H1 (cell line): ENCODE measurements around the gene NODAL. TPM values are rescaled to one million over a fixed set of nuclear protein-coding genes. Genes with fewer than 3 reads are reported as not detected.

Source experiments
- CTCF ChIA-PET: fragments of 300-600 bp; sonication (Branson Sonifier 250); formaldehyde crosslinking; loops from one replicate; lab custom pipeline; 2021; ENCODE audit not compliant: partially characterized antibody; lab: Charles Lee
- POLR2A ChIA-PET: fragments of 300-600 bp; sonication (Branson Sonifier 250); formaldehyde crosslinking; loops from one replicate; lab custom pipeline; 2021; ENCODE audit warnings: inconsistent platforms; ENCODE audit not compliant: partially characterized antibody; lab: Charles Lee
- DNase-seq, 2 experiments: peaks; one replicate each; pipeline versions ENCODE4 v3.0.0 to v3.0.0-alpha.2; 2010 to 2022; ENCODE audit warnings: low spot score in 2 of 2, low read depth in 1 of 2, mixed read lengths in 1 of 2
- FAIRE-seq: peaks from 2 replicates; lab custom pipeline; 2011; peaks lifted over from hg19 to GRCh38; lab: Jason Lieb, UNC
- H2AFZ ChIP-seq: 2 replicates; pipeline ENCODE4 v1.8.1; 2012; ENCODE audit warnings: low read length, inconsistent platforms
- H2AK5ac ChIP-seq: 2 replicates; pipeline ENCODE4 v1.6.1; 2013; ENCODE audit warnings: low read depth, low read length
- H2BK120ac ChIP-seq: replicated peaks from 2 replicates; pipeline ENCODE3; 2013; ENCODE audit warnings: low read depth, low read length, inconsistent platforms
- H2BK12ac ChIP-seq: 2 replicates; pipeline ENCODE4 v1.6.1; 2013; ENCODE audit warnings: low read depth, low read length
- H2BK15ac ChIP-seq: 2 replicates; pipeline ENCODE4 v1.6.1; 2013; ENCODE audit warnings: low read length
- H2BK20ac ChIP-seq: 2 replicates; pipeline ENCODE4 v1.6.1; 2013; ENCODE audit warnings: low read length
- H2BK5ac ChIP-seq: 2 replicates; pipeline ENCODE4 v1.6.1; 2013; ENCODE audit warnings: low read depth, low read length
- H3K14ac ChIP-seq: 2 replicates; pipeline ENCODE4 v1.6.1; 2013; ENCODE audit warnings: inconsistent platforms; ENCODE audit not compliant: insufficient read length
- H3K18ac ChIP-seq: 2 replicates; pipeline ENCODE4 v1.6.1; 2013; ENCODE audit warnings: low read length; ENCODE audit errors: extremely low read depth
- H3K23ac ChIP-seq: 2 replicates; pipeline ENCODE4 v1.6.1; 2013; ENCODE audit warnings: inconsistent platforms; ENCODE audit not compliant: insufficient read length
- H3K23me2 ChIP-seq: 2 replicates; pipeline ENCODE4 v1.6.1; 2013; ENCODE audit warnings: low read depth, low read length
- H3K27ac ChIP-seq: 2 replicates; pipeline ENCODE4 v1.6.1; 2011; ENCODE audit warnings: low read depth, low read length, inconsistent platforms
- H3K27me3 ChIP-seq, 4 experiments: replicated peaks in 1 of 4; 1 replicate in 1 of 4; 2 replicates in 3 of 4; pipeline versions ENCODE4 v1.6.1 to v1.8.1; 2011 to 2013; ENCODE audit warnings: low read length in 3 of 4, mild to moderate bottlenecking in 3 of 4, inconsistent platforms in 2 of 4, mixed read lengths in 2 of 4, moderate library complexity in 1 of 4; ENCODE audit not compliant: control insufficient read depth in 3 of 4, insufficient read depth in 3 of 4; ENCODE audit errors: extremely low read depth in 1 of 4
- H3K36me3 ChIP-seq, 4 experiments: 2 replicates each; pipeline versions ENCODE4 v1.6.1 to v1.8.1; 2011 to 2013; ENCODE audit warnings: mild to moderate bottlenecking in 4 of 4, low read length in 3 of 4, moderate library complexity in 2 of 4, control low read depth in 1 of 4, inconsistent platforms in 1 of 4; ENCODE audit not compliant: insufficient read depth in 4 of 4, control insufficient read depth in 2 of 4
- H3K4ac ChIP-seq: replicated peaks from 2 replicates; pipeline ENCODE3; 2013; ENCODE audit warnings: low read length, low read depth, mixed read lengths, inconsistent platforms; ENCODE audit not compliant: insufficient read length
- H3K4me1 ChIP-seq, 4 experiments: replicated peaks in 1 of 4; 1 replicate in 1 of 4; 2 replicates in 3 of 4; pipeline versions ENCODE4 v1.6.1 to v1.8.1; 2011 to 2013; ENCODE audit warnings: low read length in 3 of 4, inconsistent platforms in 2 of 4, mixed read lengths in 1 of 4; ENCODE audit not compliant: insufficient read depth in 4 of 4, control insufficient read depth in 3 of 4
- H3K4me2 ChIP-seq, 2 experiments: 2 replicates each; pipeline versions ENCODE4 v1.6.1 to v1.8.1; 2011 to 2013; ENCODE audit warnings: low read depth in 2 of 2, low read length in 2 of 2, control low read depth in 1 of 2, inconsistent platforms in 1 of 2, mild to moderate bottlenecking in 1 of 2; ENCODE audit not compliant: insufficient read depth in 1 of 2
- H3K4me3 ChIP-seq, 4 experiments: fragments of 200-600, 300-600 bp in 1 of 4; sonication (generic), shearing (Covaris generic), sonication (Bioruptor Twin) in 1 of 4; 2 replicates each; pipeline versions ENCODE4 v1.5.1 to v1.8.1; 2011 to 2016; ENCODE audit warnings: low read length in 4 of 4, low read depth in 3 of 4, control low read depth in 2 of 4, inconsistent platforms in 2 of 4, mild to moderate bottlenecking in 2 of 4, mixed read lengths in 1 of 4, moderate library complexity in 1 of 4; ENCODE audit not compliant: insufficient read depth in 2 of 4; ENCODE audit errors: extremely low read depth in 1 of 4
- H3K56ac ChIP-seq: replicated peaks from 2 replicates; pipeline ENCODE3; 2013; ENCODE audit warnings: low read depth, mild to moderate bottlenecking, mixed read lengths, low read length, inconsistent platforms; ENCODE audit not compliant: insufficient read length
- H3K79me1 ChIP-seq: 2 replicates; pipeline ENCODE4 v1.6.1; 2013; ENCODE audit warnings: low read depth, low read length, control low read depth
- H3K79me2 ChIP-seq, 2 experiments: 2 replicates each; pipeline versions ENCODE4 v1.6.1 to v1.8.1; 2012 to 2013; ENCODE audit warnings: low read length in 2 of 2, mild to moderate bottlenecking in 2 of 2, inconsistent platforms in 1 of 2; ENCODE audit not compliant: insufficient read depth in 2 of 2, control insufficient read depth in 1 of 2
- H3K9ac ChIP-seq, 4 experiments: replicated peaks in 1 of 4; 1 replicate in 1 of 4; 2 replicates in 3 of 4; pipeline versions ENCODE4 v1.6.1 to v1.8.1; 2011 to 2013; ENCODE audit warnings: low read depth in 3 of 4, low read length in 3 of 4, control low read depth in 2 of 4, mild to moderate bottlenecking in 2 of 4, moderate library complexity in 2 of 4, inconsistent platforms in 1 of 4; ENCODE audit errors: extremely low read depth in 1 of 4
- H3K9me3 ChIP-seq, 2 experiments: 2 replicates each; pipeline versions ENCODE4 v1.6.1 to v1.8.1; 2012 to 2013; ENCODE audit warnings: mild to moderate bottlenecking in 2 of 2, moderate library complexity in 2 of 2, control low read depth in 1 of 2, inconsistent platforms in 1 of 2, low read depth in 1 of 2, low read length in 1 of 2, mixed read lengths in 1 of 2; ENCODE audit not compliant: insufficient read depth in 2 of 2
- H4K20me1 ChIP-seq, 2 experiments: replicated peaks in 1 of 2; 2 replicates each; pipeline versions ENCODE3 to v1.8.1; 2011 to 2013; ENCODE audit warnings: inconsistent platforms in 2 of 2, low read length in 2 of 2, mild to moderate bottlenecking in 1 of 2; ENCODE audit not compliant: insufficient read depth in 2 of 2, control insufficient read depth in 1 of 2
- H4K5ac ChIP-seq: 2 replicates; pipeline ENCODE4 v1.6.1; 2013; ENCODE audit warnings: low read length, low read depth, mixed read lengths, inconsistent platforms; ENCODE audit not compliant: insufficient read length
- H4K8ac ChIP-seq: 2 replicates; pipeline ENCODE4 v1.8.0; 2013; ENCODE audit warnings: mild to moderate bottlenecking, moderate library complexity, low read length, inconsistent platforms; ENCODE audit not compliant: insufficient read depth; ENCODE audit errors: extremely low read depth
- H4K91ac ChIP-seq: replicated peaks from 2 replicates; pipeline ENCODE3; 2013; ENCODE audit warnings: low read length, mixed read lengths, inconsistent platforms; ENCODE audit not compliant: insufficient read length
- BACH1 ChIP-seq: IDR thresholded peaks from 2 replicates; pipeline ENCODE4 v1.6.1; 2012; ENCODE audit warnings: low read length, improper control_type of control experiment
- CBX5 ChIP-seq: fragments of 300-800, 300-1000 bp; sonication (generic); IDR thresholded peaks from 2 replicates; pipeline ENCODE4 v1.7.1; 2016; ENCODE audit warnings: antibody characterized with exemption, low read length, low read depth
- HDAC2 ChIP-seq, 2 experiments: fragments of 300-600 bp in 1 of 2; sonication (generic) in 1 of 2; IDR thresholded peaks; 2 replicates each; pipeline ENCODE4 v1.6.1; 2011 to 2012; ENCODE audit warnings: low read depth in 2 of 2, low read length in 2 of 2, mild to moderate bottlenecking in 2 of 2, moderate library complexity in 2 of 2, borderline replicate concordance in 1 of 2, inconsistent platforms in 1 of 2
- NANOG ChIP-seq: IDR thresholded peaks from 2 replicates; pipeline ENCODE4 v1.6.1; 2011; ENCODE audit warnings: low read length, low read depth, mild to moderate bottlenecking, inconsistent platforms; ENCODE audit not compliant: insufficient read depth, poor library complexity, severe bottlenecking
- POLR2AphosphoS5 ChIP-seq: IDR thresholded peaks from 2 replicates; pipeline ENCODE4 v1.6.1; 2011; ENCODE audit warnings: low read depth, low read length
- RFX5 ChIP-seq: IDR thresholded peaks from 2 replicates; pipeline ENCODE4 v1.6.1; 2011; ENCODE audit warnings: low read depth, low read length, improper control_type of control experiment, borderline replicate concordance
- RNF2 ChIP-seq: fragments of 200-900, 300-1000 bp; sonication (generic); IDR thresholded peaks from 2 replicates; pipeline ENCODE4 v1.7.1; 2016; ENCODE audit warnings: borderline replicate concordance, low read depth, mild to moderate bottlenecking, antibody characterized with exemption, low read length; ENCODE audit not compliant: poor library complexity, severe bottlenecking; ENCODE audit errors: missing control alignments
- SIX5 ChIP-seq: IDR thresholded peaks from 2 replicates; pipeline ENCODE4 v1.6.1; 2011; ENCODE audit warnings: mild to moderate bottlenecking, low read depth, low read length
- TCF12 ChIP-seq: IDR thresholded peaks from 2 replicates; pipeline ENCODE4 v1.6.1; 2011; ENCODE audit warnings: low read depth, mild to moderate bottlenecking, low read length
- whole genome bisulfite sequencing, 2 experiments: shearing (Covaris generic) in 1 of 2; methylation state at CpG; one replicate each; pipeline versions ENCODE4 v1.1.6 to v1.1.7; 2013 to 2015; ENCODE audit warnings: low lambda C conversion rate in 2 of 2, mixed read lengths in 2 of 2, inconsistent platforms in 1 of 2, low coverage in 1 of 2, missing lambda C conversion rate in 1 of 2; ENCODE audit not compliant: insufficient replicate concordance in 2 of 2, insufficient coverage in 1 of 2, insufficient read length in 1 of 2; ENCODE audit errors: extremely low coverage in 1 of 2, missing lambda C conversion rate in 1 of 2; 5-methylcytosine and 5-hydroxymethylcytosine counted together
- polyA plus RNA-seq, 7 experiments: library from polyadenylated mRNA; depleted of rRNA in 3 of 7; stranded (reverse) in 5 of 7; unstranded in 2 of 7; fragments of >200 nt in 5 of 7; fragments of 200-250 nt in 2 of 7; gene quantifications; 1 replicate in 5 of 7; 2 replicates in 1 of 7; 4 replicates in 1 of 7; pipeline versions ENCODE4 v1.2.1 to v1.2.3, GENCODE V29; 2011 to 2013; ENCODE audit warnings: missing spikeins in 2 of 7, mixed read lengths in 2 of 7
- total RNA-seq: library from RNA; stranded (reverse); fragmentation: NEBNext Ultra II Directional; extraction: Animal tissue kit (Norgen Biotek cat#: 25700); gene quantifications from 2 replicates; pipeline ENCODE4 v1.2.1, GENCODE V29; 2021

Gene NODAL
- total and polyA plus RNA-seq, 2 of the 8 experiments (the other 6 are each of a cell fraction or from before 2014, with no cell fraction given), result 2.0 to 7.3 TPM

DNA sequence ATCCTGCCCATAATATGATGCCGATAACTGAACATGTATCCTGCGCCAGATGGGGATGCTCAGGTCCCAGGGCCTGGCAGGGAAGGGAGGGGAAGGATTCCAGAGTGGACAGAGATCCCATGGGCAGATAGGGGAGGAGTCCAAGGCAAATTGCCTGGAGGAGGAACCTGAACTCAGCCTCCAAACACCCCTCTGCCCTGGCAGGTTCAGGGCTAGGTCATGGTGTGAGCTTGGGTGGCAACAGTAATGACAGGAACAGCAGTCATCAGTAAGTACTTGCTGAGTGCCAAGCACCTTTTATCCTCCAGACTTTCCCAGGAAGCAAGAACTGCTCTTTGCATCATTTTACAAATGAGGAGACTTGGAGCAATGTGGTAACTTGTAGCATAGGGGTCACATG is 33.3 kb upstream of the NODAL start:
- Histone ChIP-seq H2BK120ac (no peak overlapping the region), H3K79me1 (no peaks in the 10 kb centered on the region; the same call in 1 of the 2 replicates), H2BK5ac (no peak overlapping the region), H3K4ac (no peak overlapping the region), H4K91ac (no peak overlapping the region), H3K4me3 (no peak overlapping the region), H3K56ac (no peak overlapping the region), H3K9me3 (no peaks in the 10 kb centered on the region), H2BK15ac (no peak overlapping the region), H3K36me3 (no peaks in the 10 kb centered on the region), H3K27ac (no peak overlapping the region), H3K14ac (no peak overlapping the region), H2AK5ac (no peak overlapping the region), H3K9ac (no peak overlapping the region), H3K23ac (no peak overlapping the region), H3K18ac (no peak overlapping the region), H4K20me1 (peaks cover 0 to 2% of the 10 kb centered on the region in 2 experiments), H2BK12ac (no peak overlapping the region), H2AFZ (no peak overlapping the region), H3K4me2 (no peak overlapping the region), H4K8ac (no peak overlapping the region), H3K79me2 (peaks cover 0 to 8% of the 10 kb centered on the region in 2 experiments; a peak in 2 of 4 replicates), H3K4me1 (peaks cover 6 to 9% (median 9%) of the 10 kb centered on the region in 4 experiments), H3K23me2 (peaks cover 17% of the 10 kb centered on the region; the same call in 1 of the 2 replicates), H2BK20ac (no peak overlapping the region), H4K5ac (no peak overlapping the region), H3K27me3 (peaks cover 0 to 6% (median 2%) of the 10 kb centered on the region in 4 experiments; a peak in 4 of 7 replicates)
- POLR2A ChIA-PET, result interaction anchor here (1.7 kb wide), 1 partner anchor 8 kb away, joined by 4 read pairs; no protein-coding TSS in a partner anchor
- 84% methylated on average over 2 of the region's 2 CpGs; no CpG with 5 or more reads in 1 of the 2 experiments for WGBS, 2 experiments
- DNase-seq (no peak), FAIRE-seq (no peak)
- no peak for TF ChIP-seq POLR2AphosphoS5
- TF ChIP-seq CBX5, result no peak
- no peak for TF ChIP-seq SIX5
- no peak for TF ChIP-seq NANOG
- no peak for TF ChIP-seq HDAC2 (IDR thresholded peaks at IDR 0.05; ENCODE audit: borderline replicate concordance in 1 of 2, low read depth in 2 of 2, low read length in 2 of 2)
- no peak for TF ChIP-seq TCF12
- no peak for TF ChIP-seq BACH1
- TF ChIP-seq RFX5, result no peak
- TF ChIP-seq RNF2, result no peak
- CTCF ChIA-PET, result interaction anchor here (1.1 to 43.0 kb wide), 5 partner anchors 14 to 352 kb away, joined by 3 to 908 read pairs (median 5); no protein-coding TSS in a partner anchor
